HT-29 (cell line): ENCODE data around the gene RAMP2. TPM values are rescaled to one million over a fixed set of nuclear protein-coding genes. Genes with fewer than 3 reads are reported as not detected.
"Not testable (repeated sequence)": the region's sequence is repeated elsewhere in the genome, so short reads cannot be mapped to it uniquely, and the experiment has no call there.

Experiments used
- DNase-seq: peaks from one replicate; pipeline ENCODE4 v3.0.0-alpha.2; 2015; ENCODE audit warnings: low spot score
- total RNA-seq: library from RNA; depleted of rRNA; stranded (reverse); fragments of >200 nt; shearing (Covaris generic); gene quantifications from 2 replicates; pipeline ENCODE4 v1.2.3, GENCODE V29; 2014; rRNA removed

Gene RAMP2
- not detected in 2 replicates for total RNA-seq

GRCh38 chr17:42760652-42761581 is at the start of gene RAMP2:
Gene RAMP2, plus strand, starts transcription at chr17:42761227. Its CDS starts 35 bp downstream, at chr17:42761262.
- no peak for DNase-seq

GRCh38 chr17:42720996-42721583 is 39.9 kb upstream of the RAMP2 start:
- DNase-seq, result peak; percentile 78

GRCh38 chr17:42723636-42724035 is 37.4 kb upstream of the RAMP2 start:
- DNase-seq, result no peak

GRCh38 chr17:42725143-42725542 is 35.9 kb upstream of the RAMP2 start:
- DNase-seq, result no peak

- no peak for DNase-seq
Measured at GRCh38 chr17:42740699-42741098, 20.3 kb upstream of the RAMP2 start.

- not testable (repeated sequence) for DNase-seq
Measured at GRCh38 chr17:42742916-42743315, 18.1 kb upstream of the RAMP2 start.

- no peak for DNase-seq
Measured at GRCh38 chr17:42743595-42744282, 17.3 kb upstream of the RAMP2 start.

GRCh38 chr17:42744283-42744805 is 16.7 kb upstream of the RAMP2 start:
- DNase-seq, result peak; percentile 71

- DNase-seq, result peak; percentile 94
Measured at GRCh38 chr17:42744806-42745617, 16.0 kb upstream of the RAMP2 start, which contains the start of gene EZH1. Gene EZH1, minus strand, starts transcription at chr17:42745040. Its CDS starts 16,099 bp downstream, at chr17:42728941.

- DNase-seq, result no peak
Measured at GRCh38 chr17:42748202-42748907, 12.7 kb upstream of the RAMP2 start.

GRCh38 chr17:42748908-42749798 is 11.9 kb upstream of the RAMP2 start:
- no peak for DNase-seq

- DNase-seq, result no peak
Measured at GRCh38 chr17:42750739-42751344, 10.2 kb upstream of the RAMP2 start.

GRCh38 chr17:42751628-42752027 is 9.4 kb upstream of the RAMP2 start:
- DNase-seq, result no peak

- no peak for DNase-seq
Measured at GRCh38 chr17:42754782-42755181, 6.2 kb upstream of the RAMP2 start.

- no peak for DNase-seq
Measured at GRCh38 chr17:42759982-42760651, 910 bp upstream of the RAMP2 start.

- no peak for DNase-seq
Measured at GRCh38 chr17:42761638-42762037, 611 bp downstream of the RAMP2 start.

- no peak for DNase-seq
Measured at GRCh38 chr17:42766124-42766523, 5.1 kb downstream of the RAMP2 start.

- DNase-seq, result no peak
Measured at GRCh38 chr17:42767512-42767911, 6.5 kb downstream of the RAMP2 start.
